Erythroblast (primary cell): ENCODE measurements around the gene FAM217B.

Source experiments
- GATA1 ChIP-seq: IDR thresholded peaks from 2 replicates; pipeline ENCODE4 v1.6.1; 2011; ENCODE audit warnings: low read depth, mild to moderate bottlenecking, control low read depth, low read length, moderate library complexity
- POLR2A ChIP-seq: IDR thresholded peaks from 2 replicates; pipeline ENCODE4 v1.6.1; 2011; ENCODE audit warnings: mild to moderate bottlenecking, low read length

- TF ChIP-seq POLR2A (no peak), GATA1 (no peak)
These were observed 21.2 kb downstream of the FAM217B start for GRCh38 chr20:59961423-59961822.
